Natural killer cell treated with Interleukin-12 subunit alpha and Interleukin-12 subunit beta and Interleukin-15 and Interleukin-18, amount 100 ng/mL, for 72 hours (primary cell): ENCODE measurements around the gene SRPK2. TPM values are rescaled to one million over a fixed set of nuclear protein-coding genes. Genes with fewer than 3 reads are reported as not detected.
A peak's percentile ranks its signal among the peaks of the same experiment; 100 is the strongest.
"Not testable (repeated sequence)": the region's sequence is repeated elsewhere in the genome, so short reads cannot be mapped to it uniquely, and the experiment has no call there.

ENCODE experiments used
- ATAC-seq, 2 donors: fragments of 150-1000 bp; cut with Tn5 transposase in 1 of 2; sonication (Bioruptor Pico), chemical (Tn5 transposase) in 1 of 2; 2 replicates each; pipeline ENCODE4 v1.10.0; 2021
- DNase-seq: peaks from one replicate; pipeline ENCODE4 v3.0.0; 2022; ENCODE audit warnings: low spot score
- H3K27ac Mint-ChIP-seq, 2 donors: 1 replicate in 1 of 2; 2 replicates in 1 of 2; pipeline ENCODE4 v1.8.0; 2022; ENCODE audit warnings: mixed read lengths in 2 of 2, mild to moderate bottlenecking in 1 of 2, moderate library complexity in 1 of 2
- H3K27me3 Mint-ChIP-seq, 2 donors: 1 replicate in 1 of 2; 2 replicates in 1 of 2; pipeline ENCODE4 v1.8.0; 2022; ENCODE audit warnings: mixed read lengths in 2 of 2
- H3K36me3 Mint-ChIP-seq: one replicate; pipeline ENCODE4 v1.8.0; 2022; ENCODE audit warnings: mixed read lengths
- H3K4me1 Mint-ChIP-seq, 2 donors: 1 replicate in 1 of 2; 2 replicates in 1 of 2; pipeline ENCODE4 v1.8.0; 2022; ENCODE audit warnings: low read depth in 2 of 2, mixed read lengths in 2 of 2, mild to moderate bottlenecking in 1 of 2
- H3K4me3 Mint-ChIP-seq: one replicate; pipeline ENCODE4 v1.8.0; 2022; ENCODE audit warnings: mixed read lengths
- H3K9me3 Mint-ChIP-seq: 2 replicates; pipeline ENCODE4 v1.8.0; 2022; ENCODE audit warnings: mixed read lengths
- total RNA-seq, 2 donors: library from RNA; stranded (reverse); gene quantifications; one replicate each; pipeline ENCODE4 v1.2.3, GENCODE V29; 2022

The SRPK2 gene
- total RNA-seq, 2 donors from 2014 or later: 39.1 to 47.3 TPM

DNA sequence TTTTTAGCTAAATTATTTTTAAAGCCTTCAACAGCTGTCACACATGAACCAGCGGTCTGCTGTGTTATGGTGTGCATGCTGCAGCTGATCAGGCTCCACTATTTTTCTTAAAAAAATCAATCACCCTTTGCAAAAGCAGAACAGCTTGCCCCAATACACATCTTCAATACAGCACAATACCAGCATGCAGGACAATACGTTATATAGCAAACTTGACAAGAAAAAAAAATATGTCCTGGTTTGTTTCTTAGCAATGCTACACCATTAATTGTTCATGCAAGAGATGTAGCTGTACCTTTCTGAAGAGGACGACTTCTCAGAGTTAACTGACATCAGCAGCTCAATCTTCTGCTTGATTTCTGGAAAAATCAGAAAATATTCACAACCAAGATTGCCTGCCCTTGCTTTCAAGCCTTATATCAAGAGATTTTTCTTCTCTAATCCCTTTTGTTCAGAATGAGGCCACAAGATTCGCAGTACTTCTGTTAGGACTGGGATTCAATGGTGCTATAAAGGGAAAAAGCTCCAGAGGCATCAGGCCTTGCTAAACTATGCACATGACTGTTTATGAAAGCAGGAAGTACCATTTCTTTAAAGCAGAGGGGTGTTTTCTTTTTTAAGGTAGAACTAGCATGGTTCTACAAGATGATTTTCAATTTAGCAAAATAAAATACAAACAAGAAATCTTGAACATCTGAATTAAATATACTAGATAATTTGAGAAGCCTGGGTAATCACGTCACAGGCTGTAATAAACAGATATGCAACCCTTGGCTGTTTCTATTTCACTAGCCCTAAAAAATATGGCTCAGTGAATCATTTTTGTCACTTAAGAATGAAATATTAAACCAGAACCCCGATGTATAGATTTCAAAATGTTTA lies 120.0 kb downstream of the SRPK2 start:
- Mint-ChIP-seq H3K27ac (peak overlapping the region; percentile 80 to 92), H3K36me3 (no peaks in the 10 kb centered on the region), H3K27me3 (no peaks in the 10 kb centered on the region), H3K9me3 (no peaks in the 10 kb centered on the region), H3K4me1 (peaks cover 46 to 65% of the 10 kb centered on the region in 2 donors), H3K4me3 (peak overlapping the region; percentile 91)
- ATAC-seq: peak; percentile 76
- DNase-seq: no peak

DNA sequence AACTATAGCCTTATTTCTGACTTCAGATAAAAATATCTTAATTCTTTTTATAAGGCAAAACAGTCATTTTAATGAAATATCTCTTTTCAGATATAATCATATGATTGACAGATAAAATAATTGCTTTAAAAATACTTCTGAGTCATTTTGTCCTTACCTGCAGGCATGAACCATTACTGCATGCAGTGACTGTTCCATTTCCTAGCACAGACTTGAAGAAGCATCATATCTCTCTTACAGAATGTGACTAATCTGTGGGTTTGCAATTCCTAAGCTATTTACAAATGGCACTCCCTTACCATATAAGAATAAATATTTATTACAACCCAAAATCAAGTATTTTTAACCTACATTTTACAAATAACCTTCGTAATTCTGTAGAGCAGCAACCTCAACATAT lies 120.7 kb downstream of the SRPK2 start:
- no peak for DNase-seq
- no peaks in the 10 kb centered on the region for H3K27me3 Mint-ChIP-seq
- peak overlapping the region; percentile 80 to 92 for H3K27ac Mint-ChIP-seq
- no peaks in the 10 kb centered on the region for H3K36me3 Mint-ChIP-seq
- ATAC-seq: peak; percentile 62 to 82
- H3K9me3 Mint-ChIP-seq: no peaks in the 10 kb centered on the region
- H3K4me1 Mint-ChIP-seq: peaks cover 40 to 71% of the 10 kb centered on the region in 2 donors
- peak overlapping the region; percentile 91 for H3K4me3 Mint-ChIP-seq

GRCh38 chr7:105267244-105267643 lies 121.5 kb downstream of the SRPK2 start:
- DNase-seq (no peak), ATAC-seq (no peak)
- Mint-ChIP-seq H3K9me3 (no peaks in the 10 kb centered on the region), H3K4me3 (peak overlapping the region; percentile 75), H3K27ac (peak overlapping the region; percentile 80 to 92), H3K36me3 (no peaks in the 10 kb centered on the region), H3K4me1 (peaks cover 39 to 65% of the 10 kb centered on the region in 2 donors), H3K27me3 (no peaks in the 10 kb centered on the region)

GRCh38 chr7:105264707-105265106 lies 124.0 kb downstream of the SRPK2 start:
- H3K9me3 Mint-ChIP-seq: peaks cover 5% of the 10 kb centered on the region
- DNase-seq (no peak), ATAC-seq (no peak)
- H3K4me3 Mint-ChIP-seq: no peak overlapping the region
- H3K27me3 Mint-ChIP-seq: no peaks in the 10 kb centered on the region
- H3K4me1 Mint-ChIP-seq: peaks cover 42 to 60% of the 10 kb centered on the region in 2 donors
- no peak overlapping the region for H3K27ac Mint-ChIP-seq
- peaks cover 6% of the 10 kb centered on the region for H3K36me3 Mint-ChIP-seq

- H3K36me3 Mint-ChIP-seq: peaks cover 15% of the 10 kb centered on the region
- no peak for DNase-seq
- peaks cover 6% of the 10 kb centered on the region for H3K9me3 Mint-ChIP-seq
- H3K27me3 Mint-ChIP-seq: no peaks in the 10 kb centered on the region
- peak overlapping the region in 1 of 2 donors; percentile 13 for H3K27ac Mint-ChIP-seq
- no peak overlapping the region for H3K4me3 Mint-ChIP-seq
- H3K4me1 Mint-ChIP-seq: peaks cover 48 to 61% of the 10 kb centered on the region in 2 donors
- ATAC-seq: no peak
Observed at GRCh38 chr7:105261689-105262088, 127.0 kb downstream of the SRPK2 start.

- H3K27ac Mint-ChIP-seq, ATAC-seq, H3K9me3 Mint-ChIP-seq, DNase-seq, H3K4me3 Mint-ChIP-seq, H3K27me3 Mint-ChIP-seq: not testable (repeated sequence)
- peaks cover 15% of the 10 kb centered on the region for H3K36me3 Mint-ChIP-seq
- peaks cover 58 to 60% of the 10 kb centered on the region in 2 donors for H3K4me1 Mint-ChIP-seq
Observed at GRCh38 chr7:105260201-105260871, 128.4 kb downstream of the SRPK2 start.

DNA sequence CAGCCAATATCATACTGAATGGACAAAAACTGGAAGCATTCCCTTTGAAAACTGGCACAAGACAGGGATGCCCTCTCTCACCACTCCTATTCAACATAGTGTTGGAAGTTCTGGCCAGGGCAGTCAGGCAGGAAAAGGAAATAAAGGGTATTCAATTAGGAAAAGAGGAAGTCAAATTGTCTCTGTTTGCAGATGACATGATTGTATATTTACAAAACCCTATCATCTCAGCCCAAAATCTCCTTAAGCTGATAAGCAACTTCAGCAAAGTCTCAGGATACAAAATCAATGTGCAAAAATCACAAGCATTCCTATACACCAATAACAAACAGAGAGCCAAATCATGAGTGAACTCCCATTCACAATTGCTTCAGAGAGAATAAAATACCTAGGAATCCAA lies 129.8 kb downstream of the SRPK2 start:
- H3K27ac Mint-ChIP-seq, H3K27me3 Mint-ChIP-seq, ATAC-seq, H3K4me3 Mint-ChIP-seq, DNase-seq, H3K9me3 Mint-ChIP-seq: not testable (repeated sequence)
- H3K4me1 Mint-ChIP-seq: peaks cover 45 to 54% of the 10 kb centered on the region in 2 donors
- peaks cover 15% of the 10 kb centered on the region for H3K36me3 Mint-ChIP-seq

GRCh38 chr7:105257338-105257737 lies 131.4 kb downstream of the SRPK2 start:
- Mint-ChIP-seq H3K4me3 (no peak overlapping the region), H3K27me3 (no peaks in the 10 kb centered on the region), H3K27ac (peak overlapping the region in 1 of 2 donors; percentile 57), H3K9me3 (peaks cover 6% of the 10 kb centered on the region), H3K36me3 (peaks cover 15% of the 10 kb centered on the region), H3K4me1 (peaks cover 47 to 58% of the 10 kb centered on the region in 2 donors)
- ATAC-seq (no peak), DNase-seq (no peak)

DNA sequence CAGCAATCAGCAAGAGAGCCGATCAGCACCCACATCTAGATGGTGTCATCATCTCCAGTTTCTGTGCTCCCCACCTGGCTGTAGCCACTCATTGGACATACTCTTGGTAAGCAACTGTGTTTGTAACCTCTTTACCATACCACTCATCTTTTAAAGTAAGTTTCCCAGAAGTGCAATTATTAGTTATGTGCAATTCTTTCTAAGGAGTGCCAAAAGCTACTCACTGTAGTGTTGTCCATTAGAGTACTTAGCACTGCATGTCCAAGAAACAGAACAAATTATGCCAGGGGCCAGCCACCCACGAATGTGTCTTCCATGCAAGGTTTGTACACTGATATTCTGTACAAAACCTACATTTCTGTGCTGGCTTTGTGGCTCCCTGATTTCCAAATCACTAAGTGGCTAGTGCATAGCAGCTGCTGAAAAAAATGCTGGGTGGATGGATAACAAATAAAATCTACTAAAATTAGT lies 131.9 kb downstream of the SRPK2 start:
- Mint-ChIP-seq H3K27me3 (no peaks in the 10 kb centered on the region), H3K4me3 (no peak overlapping the region), H3K27ac (peak overlapping the region in 1 of 2 donors; percentile 57), H3K4me1 (peaks cover 50 to 62% of the 10 kb centered on the region in 2 donors), H3K36me3 (peaks cover 15% of the 10 kb centered on the region), H3K9me3 (peaks cover 6% of the 10 kb centered on the region)
- DNase-seq: no peak
- peak in 1 of 2 donors; percentile 52 for ATAC-seq

- H3K36me3 Mint-ChIP-seq: no peaks in the 10 kb centered on the region
Observed at GRCh38 chr7:105250706-105251105, 138.0 kb downstream of the SRPK2 start.

DNA sequence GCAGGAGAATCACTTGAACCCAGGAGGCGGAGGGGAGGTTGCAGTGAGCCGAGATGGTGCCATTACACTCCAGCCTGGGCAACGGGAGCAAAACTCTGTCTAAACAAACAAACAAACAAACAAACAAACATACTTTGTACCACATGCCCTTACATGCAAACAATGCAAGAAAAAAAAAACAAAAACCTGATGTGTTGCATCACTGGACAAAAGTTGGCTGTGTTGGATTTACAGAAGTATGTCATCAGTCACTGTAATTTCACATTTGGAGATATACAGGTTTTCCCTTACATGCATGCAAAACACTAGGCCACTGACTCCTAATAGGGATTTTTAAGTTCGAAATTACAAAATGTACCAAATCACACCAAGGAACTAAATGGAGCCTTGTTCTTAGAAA lies 138.5 kb downstream of the SRPK2 start:
- no peaks in the 10 kb centered on the region for H3K36me3 Mint-ChIP-seq
- H3K9me3 Mint-ChIP-seq: no peaks in the 10 kb centered on the region

More at GRCh38 chr7:105250706-105251105, 138.0 kb downstream of the SRPK2 start:
- H3K27me3 Mint-ChIP-seq: no peaks in the 10 kb centered on the region
- H3K9me3 Mint-ChIP-seq: no peaks in the 10 kb centered on the region
- H3K4me3 Mint-ChIP-seq: no peak overlapping the region
- peaks cover 29 to 33% of the 10 kb centered on the region in 2 donors for H3K4me1 Mint-ChIP-seq
- peak overlapping the region in 1 of 2 donors; percentile 51 for H3K27ac Mint-ChIP-seq
- ATAC-seq (no peak), DNase-seq (no peak)

GRCh38 chr7:105249216-105249615 lies 139.5 kb downstream of the SRPK2 start:
- DNase-seq: no peak
- peaks cover 23 to 33% of the 10 kb centered on the region in 2 donors for H3K4me1 Mint-ChIP-seq
- no peaks in the 10 kb centered on the region for H3K36me3 Mint-ChIP-seq
- no peak overlapping the region for H3K4me3 Mint-ChIP-seq
- H3K27ac Mint-ChIP-seq: no peak overlapping the region
- H3K27me3 Mint-ChIP-seq: no peaks in the 10 kb centered on the region
- ATAC-seq: no peak
- H3K9me3 Mint-ChIP-seq: no peaks in the 10 kb centered on the region

More for the DNA sequence above, 138.5 kb downstream of the SRPK2 start:
- ATAC-seq: no peak
- Mint-ChIP-seq H3K27ac (peak overlapping the region in 1 of 2 donors; percentile 51), H3K4me3 (no peak overlapping the region), H3K4me1 (peaks cover 25 to 33% of the 10 kb centered on the region in 2 donors), H3K27me3 (no peaks in the 10 kb centered on the region)
- no peak for DNase-seq

- ATAC-seq (no peak), DNase-seq (no peak)
- peaks cover 9 to 26% of the 10 kb centered on the region in 2 donors for H3K4me1 Mint-ChIP-seq
- no peaks in the 10 kb centered on the region for H3K36me3 Mint-ChIP-seq
- no peaks in the 10 kb centered on the region for H3K27me3 Mint-ChIP-seq
- H3K4me3 Mint-ChIP-seq: no peak overlapping the region
- H3K9me3 Mint-ChIP-seq: no peaks in the 10 kb centered on the region
- peak overlapping the region in 1 of 2 donors; percentile 37 for H3K27ac Mint-ChIP-seq
Observed at GRCh38 chr7:105246679-105247078, 142.0 kb downstream of the SRPK2 start.

GRCh38 chr7:105246256-105246655 lies 142.5 kb downstream of the SRPK2 start:
- no peak overlapping the region for H3K4me3 Mint-ChIP-seq
- H3K27me3 Mint-ChIP-seq: no peaks in the 10 kb centered on the region
- H3K4me1 Mint-ChIP-seq: peaks cover 11 to 27% of the 10 kb centered on the region in 2 donors
- no peak overlapping the region for H3K27ac Mint-ChIP-seq
- ATAC-seq: no peak
- no peaks in the 10 kb centered on the region for H3K9me3 Mint-ChIP-seq
- H3K36me3 Mint-ChIP-seq: no peaks in the 10 kb centered on the region
- DNase-seq: no peak
